Measurements from ENCODE around the gene MAPKAP1.

MAPKAP1 gene

DNA sequence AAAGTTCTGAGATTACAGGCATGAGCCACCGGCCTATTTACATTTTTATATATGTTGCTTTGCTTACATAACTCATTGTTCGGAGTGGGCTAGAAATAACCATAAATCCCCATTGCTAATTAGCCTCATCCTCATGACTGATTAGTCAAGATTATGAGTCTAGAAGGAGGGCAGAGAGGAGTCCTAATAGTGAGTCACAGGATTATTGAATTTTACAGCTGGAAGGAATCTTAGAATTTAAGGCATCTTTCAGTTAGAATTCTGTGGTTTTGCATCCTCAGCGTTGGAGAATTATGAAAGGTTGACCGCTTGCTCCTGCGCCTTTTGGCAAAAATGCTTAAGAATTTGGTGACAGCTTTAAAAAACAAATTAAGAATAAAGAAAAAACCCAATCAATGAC, 37.6 kb upstream of the MAPKAP1 start:
- Histone ChIP-seq H3K27me3 (ENCODE audit: insufficient read depth, poor library complexity, severe bottlenecking) (no peaks in the 10 kb centered on the region), H3K4me3 (replicated peaks; ENCODE audit: insufficient read depth, low read length) (no peak overlapping the region), H3K27ac (replicated peaks) (no peak overlapping the region)
- no peak for DNase-seq (ENCODE audit: low read depth in 1 of 2, low spot score in 1 of 2)
- TF ChIP-seq, protein P1, sequence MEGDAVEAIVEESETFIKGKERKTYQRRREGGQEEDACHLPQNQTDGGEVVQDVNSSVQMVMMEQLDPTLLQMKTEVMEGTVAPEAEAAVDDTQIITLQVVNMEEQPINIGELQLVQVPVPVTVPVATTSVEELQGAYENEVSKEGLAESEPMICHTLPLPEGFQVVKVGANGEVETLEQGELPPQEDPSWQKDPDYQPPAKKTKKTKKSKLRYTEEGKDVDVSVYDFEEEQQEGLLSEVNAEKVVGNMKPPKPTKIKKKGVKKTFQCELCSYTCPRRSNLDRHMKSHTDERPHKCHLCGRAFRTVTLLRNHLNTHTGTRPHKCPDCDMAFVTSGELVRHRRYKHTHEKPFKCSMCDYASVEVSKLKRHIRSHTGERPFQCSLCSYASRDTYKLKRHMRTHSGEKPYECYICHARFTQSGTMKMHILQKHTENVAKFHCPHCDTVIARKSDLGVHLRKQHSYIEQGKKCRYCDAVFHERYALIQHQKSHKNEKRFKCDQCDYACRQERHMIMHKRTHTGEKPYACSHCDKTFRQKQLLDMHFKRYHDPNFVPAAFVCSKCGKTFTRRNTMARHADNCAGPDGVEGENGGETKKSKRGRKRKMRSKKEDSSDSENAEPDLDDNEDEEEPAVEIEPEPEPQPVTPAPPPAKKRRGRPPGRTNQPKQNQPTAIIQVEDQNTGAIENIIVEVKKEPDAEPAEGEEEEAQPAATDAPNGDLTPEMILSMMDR (IDR thresholded peaks at IDR 0.05; ENCODE audit: insufficient read depth, low read length): no peak
- TF ChIP-seq, protein P2, sequence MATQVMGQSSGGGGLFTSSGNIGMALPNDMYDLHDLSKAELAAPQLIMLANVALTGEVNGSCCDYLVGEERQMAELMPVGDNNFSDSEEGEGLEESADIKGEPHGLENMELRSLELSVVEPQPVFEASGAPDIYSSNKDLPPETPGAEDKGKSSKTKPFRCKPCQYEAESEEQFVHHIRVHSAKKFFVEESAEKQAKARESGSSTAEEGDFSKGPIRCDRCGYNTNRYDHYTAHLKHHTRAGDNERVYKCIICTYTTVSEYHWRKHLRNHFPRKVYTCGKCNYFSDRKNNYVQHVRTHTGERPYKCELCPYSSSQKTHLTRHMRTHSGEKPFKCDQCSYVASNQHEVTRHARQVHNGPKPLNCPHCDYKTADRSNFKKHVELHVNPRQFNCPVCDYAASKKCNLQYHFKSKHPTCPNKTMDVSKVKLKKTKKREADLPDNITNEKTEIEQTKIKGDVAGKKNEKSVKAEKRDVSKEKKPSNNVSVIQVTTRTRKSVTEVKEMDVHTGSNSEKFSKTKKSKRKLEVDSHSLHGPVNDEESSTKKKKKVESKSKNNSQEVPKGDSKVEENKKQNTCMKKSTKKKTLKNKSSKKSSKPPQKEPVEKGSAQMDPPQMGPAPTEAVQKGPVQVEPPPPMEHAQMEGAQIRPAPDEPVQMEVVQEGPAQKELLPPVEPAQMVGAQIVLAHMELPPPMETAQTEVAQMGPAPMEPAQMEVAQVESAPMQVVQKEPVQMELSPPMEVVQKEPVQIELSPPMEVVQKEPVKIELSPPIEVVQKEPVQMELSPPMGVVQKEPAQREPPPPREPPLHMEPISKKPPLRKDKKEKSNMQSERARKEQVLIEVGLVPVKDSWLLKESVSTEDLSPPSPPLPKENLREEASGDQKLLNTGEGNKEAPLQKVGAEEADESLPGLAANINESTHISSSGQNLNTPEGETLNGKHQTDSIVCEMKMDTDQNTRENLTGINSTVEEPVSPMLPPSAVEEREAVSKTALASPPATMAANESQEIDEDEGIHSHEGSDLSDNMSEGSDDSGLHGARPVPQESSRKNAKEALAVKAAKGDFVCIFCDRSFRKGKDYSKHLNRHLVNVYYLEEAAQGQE (IDR thresholded peaks at IDR 0.05; ENCODE audit: insufficient replicate concordance, low read depth): no peak
- TF ChIP-seq GABPA (IDR thresholded peaks at IDR 0.05; ENCODE audit: low read depth) (no peak), SPI1 (IDR thresholded peaks at IDR 0.05; ENCODE audit: borderline replicate concordance, low read depth) (no peak)

DNA sequence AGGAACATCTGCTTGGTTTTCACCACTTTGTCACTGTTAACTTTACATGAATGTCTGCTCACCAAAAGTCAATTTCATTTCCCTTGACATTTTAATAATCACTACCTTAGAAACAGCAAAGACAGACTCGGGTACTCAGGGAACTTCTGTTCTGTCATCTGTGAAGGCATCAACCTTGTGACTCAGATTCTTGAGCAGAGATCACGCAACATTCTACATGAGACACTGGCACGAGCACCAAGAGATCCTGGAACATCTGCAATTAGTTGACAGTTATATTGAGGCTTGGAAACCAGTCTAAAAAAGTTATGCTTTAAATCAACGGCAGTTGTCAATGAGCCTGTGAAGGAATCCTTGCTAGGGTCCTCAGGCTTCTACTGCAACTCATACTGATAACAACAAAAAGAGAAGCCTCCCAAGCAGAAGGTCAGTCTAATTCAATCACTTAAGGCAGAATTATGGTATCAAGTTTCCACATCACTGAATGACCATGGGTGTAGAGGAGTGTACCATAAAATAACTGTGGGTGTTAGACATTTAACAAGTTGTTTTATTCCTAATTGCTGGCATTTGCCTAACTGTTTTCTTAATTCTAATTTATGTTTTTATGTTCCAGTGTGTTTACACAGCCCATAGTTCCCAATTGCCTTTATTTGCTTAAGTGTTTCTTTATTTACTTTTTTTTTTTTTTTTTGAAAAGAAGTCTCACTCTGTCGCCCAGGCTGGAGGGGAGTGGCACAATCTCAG, 36.8 kb upstream of the MAPKAP1 start:
- TF ChIP-seq, protein P2 (IDR thresholded peaks at IDR 0.05; ENCODE audit: insufficient replicate concordance, low read depth): no peak
- TF ChIP-seq, protein P1 (IDR thresholded peaks at IDR 0.05; ENCODE audit: insufficient read depth, low read length): no peak
- no peak for TF ChIP-seq SPI1 (IDR thresholded peaks at IDR 0.05; ENCODE audit: borderline replicate concordance, low read depth)
- no peak for TF ChIP-seq GABPA (IDR thresholded peaks at IDR 0.05; ENCODE audit: low read depth)
- no peak for TF ChIP-seq POLR2AphosphoS5 (IDR thresholded peaks at IDR 0.05; ENCODE audit: low read depth)

DNA sequence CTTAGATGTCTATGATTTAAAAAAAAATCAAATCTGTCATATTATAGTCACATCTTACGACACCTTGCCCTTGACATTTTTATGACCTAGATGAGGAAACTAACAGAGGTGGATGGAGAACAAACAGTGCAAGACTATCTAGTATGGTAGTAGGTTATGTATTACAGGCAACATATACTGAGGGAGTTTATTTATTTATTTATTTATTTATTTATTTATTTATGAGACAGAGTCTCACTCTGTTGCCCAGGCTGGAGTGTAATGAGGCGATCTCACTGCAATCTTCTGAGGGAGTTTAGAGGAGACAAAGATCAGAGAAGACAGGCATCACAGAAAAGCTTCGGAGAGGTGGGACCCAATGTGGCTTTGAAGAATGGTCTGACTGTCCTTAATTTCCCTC, 35.6 kb upstream of the MAPKAP1 start:
- Histone ChIP-seq H3K4me3 (replicated peaks; ENCODE audit: insufficient read depth, low read length) (no peak overlapping the region), H3K27ac (replicated peaks) (no peak overlapping the region), H3K27me3 (ENCODE audit: insufficient read depth, poor library complexity, severe bottlenecking) (no peaks in the 10 kb centered on the region)
- DNase-seq (ENCODE audit: low read depth in 1 of 2, low spot score in 1 of 2): no peak
- TF ChIP-seq, protein P1 (IDR thresholded peaks at IDR 0.05; ENCODE audit: insufficient read depth, low read length): no peak
- no peak for TF ChIP-seq POLR2AphosphoS5 (IDR thresholded peaks at IDR 0.05; ENCODE audit: low read depth)
- TF ChIP-seq, protein P2 (IDR thresholded peaks at IDR 0.05; ENCODE audit: insufficient replicate concordance, low read depth): no peak
- no peak for TF ChIP-seq GABPA (IDR thresholded peaks at IDR 0.05; ENCODE audit: low read depth)
- TF ChIP-seq SPI1 (IDR thresholded peaks at IDR 0.05; ENCODE audit: borderline replicate concordance, low read depth): no peak

More for the DNA sequence above, 36.8 kb upstream of the MAPKAP1 start:
- no peak for DNase-seq (ENCODE audit: low read depth in 1 of 2, low spot score in 1 of 2)
- Histone ChIP-seq H3K27me3 (ENCODE audit: insufficient read depth, poor library complexity, severe bottlenecking) (no peaks in the 10 kb centered on the region), H3K4me3 (replicated peaks; ENCODE audit: insufficient read depth, low read length) (no peak overlapping the region), H3K27ac (replicated peaks) (no peak overlapping the region)

Data from HL-60 (cell line).